CD4-positive, alpha-beta memory T cell (primary cell): ENCODE results near the gene SKI. TPM values are rescaled to one million over a fixed set of nuclear protein-coding genes. Genes with fewer than 3 reads are reported as not detected.

Source experiments
- CTCF ChIA-PET: fragments of 350-600 bp; sonication (Branson Sonifier 250); formaldehyde crosslinking; loops from one replicate; lab custom pipeline; 2021; ENCODE audit warnings: inconsistent platforms; ENCODE audit not compliant: partially characterized antibody; lab: Charles Lee
- POLR2A ChIA-PET: fragments of 350-600 bp; sonication (Branson Sonifier 250); formaldehyde crosslinking; loops from one replicate; lab custom pipeline; 2021; ENCODE audit not compliant: partially characterized antibody; lab: Charles Lee
- DNase-seq, 5 donors: peaks; one replicate each; pipeline versions ENCODE4 v3.0.0 to v3.0.0-alpha.2; 2020 to 2022; ENCODE audit warnings: mixed read lengths in 1 of 5
- H3K27ac ChIP-seq: one replicate; pipeline ENCODE4 v1.7.0; 2013; ENCODE audit warnings: low read depth, low read length
- H3K27me3 ChIP-seq: 2 replicates; pipeline ENCODE4 v1.7.0; 2013; ENCODE audit warnings: mild to moderate bottlenecking, low read length, moderate library complexity; ENCODE audit not compliant: insufficient read depth
- H3K36me3 ChIP-seq: 2 replicates; pipeline ENCODE4 v1.7.0; 2013; ENCODE audit warnings: mild to moderate bottlenecking, low read length, moderate library complexity; ENCODE audit not compliant: insufficient read depth
- H3K4me1 ChIP-seq: 2 replicates; pipeline ENCODE4 v1.7.0; 2013; ENCODE audit warnings: mild to moderate bottlenecking, low read length, moderate library complexity; ENCODE audit not compliant: insufficient read depth
- H3K4me3 ChIP-seq, 2 donors: one replicate each; pipeline ENCODE4 v1.7.0; 2013; ENCODE audit warnings: low read length in 2 of 2, mild to moderate bottlenecking in 1 of 2
- H3K9me3 ChIP-seq, 2 donors: one replicate each; pipeline ENCODE4 v1.7.0; 2013; ENCODE audit warnings: low read length in 2 of 2, control low read depth in 1 of 2; ENCODE audit not compliant: control insufficient read depth in 1 of 2
- H3K27ac Mint-ChIP-seq, 7 donors: one replicate each; pipeline ENCODE4 v1.8.0; 2020 to 2021; ENCODE audit warnings: mixed read lengths in 7 of 7, mild to moderate bottlenecking in 6 of 7, inconsistent platforms in 3 of 7, moderate library complexity in 3 of 7
- H3K27me3 Mint-ChIP-seq, 2 donors: one replicate each; pipeline ENCODE4 v1.8.0; 2020 to 2021; ENCODE audit warnings: mixed read lengths in 2 of 2
- H3K36me3 Mint-ChIP-seq, 2 donors: one replicate each; pipeline ENCODE4 v1.8.0; 2020 to 2021; ENCODE audit warnings: mixed read lengths in 2 of 2, inconsistent platforms in 1 of 2, mild to moderate bottlenecking in 1 of 2
- H3K4me1 Mint-ChIP-seq, 4 donors: one replicate each; pipeline ENCODE4 v1.8.0; 2020 to 2021; ENCODE audit warnings: mixed read lengths in 4 of 4, mild to moderate bottlenecking in 1 of 4
- H3K4me3 Mint-ChIP-seq, 8 donors: one replicate each; pipeline ENCODE4 v1.8.0; 2020 to 2021; ENCODE audit warnings: mixed read lengths in 8 of 8, mild to moderate bottlenecking in 7 of 8, moderate library complexity in 6 of 8, inconsistent platforms in 3 of 8
- H3K9me3 Mint-ChIP-seq, 8 donors: one replicate each; pipeline ENCODE4 v1.8.0; 2020 to 2021; ENCODE audit warnings: mixed read lengths in 8 of 8, mild to moderate bottlenecking in 5 of 8, inconsistent platforms in 3 of 8, moderate library complexity in 1 of 8
- intact Hi-C: fragments of 100-400 bp; cut with micrococcal nuclease; formaldehyde crosslinking; loops from one replicate; pipeline ENCODE4 v1.15.1; 2023
- polyA plus RNA-seq, 2 donors: library from polyadenylated mRNA; unstranded; fragments of 300-500 nt; fragmentation: Illumina TruSeq; gene quantifications; one replicate each; pipeline ENCODE4 v1.2.3, GENCODE V29; 2021
- total RNA-seq, 2 experiments: library from RNA; stranded (reverse); gene quantifications; one replicate each; pipeline ENCODE4 v1.2.3, GENCODE V29; 2021

SKI gene
- total and polyA plus RNA-seq, 4 experiments from 2014 or later, result 0.08 to 104 (median 48.5) TPM

- ChIA-PET CTCF (interaction anchor here (1.1 kb wide), 1 partner anchor 56 kb away, joined by 4 read pairs; no protein-coding TSS in a partner anchor), POLR2A (interaction anchor here (0.7 to 5.1 kb wide), 6 partner anchors 10 to 95 kb away, joined by 4 to 71 read pairs (median 11); partner anchors contain the start of genes FAAP20 and SKI)
- H3K4me1 ChIP-seq, result peaks cover 85% of the 10 kb centered on the region
- H3K9me3 Mint-ChIP-seq, result peaks cover 0 to 2% (median 0%) of the 10 kb centered on the region in 8 donors
- no peak for DNase-seq
- H3K27me3 Mint-ChIP-seq, result no peaks in the 10 kb centered on the region
- H3K4me1 Mint-ChIP-seq, result peaks cover 33 to 91% (median 71%) of the 10 kb centered on the region in 4 donors
- no peaks in the 10 kb centered on the region for H3K36me3 ChIP-seq
- H3K27ac ChIP-seq, result peak overlapping the region; percentile 73
- H3K36me3 Mint-ChIP-seq, result peaks cover 3 to 11% of the 10 kb centered on the region in 2 donors
- intact Hi-C loops, result loop anchor here (1.0 to 2.0 kb wide), 3 partner anchors 11 to 59 kb away; no protein-coding TSS in a partner anchor
- H3K27me3 ChIP-seq, result no peaks in the 10 kb centered on the region
- H3K27ac Mint-ChIP-seq, result peak overlapping the region; percentile 92 to 99 (median 98)
- peak overlapping the region; percentile 86 to 95 (median 88) for H3K4me3 Mint-ChIP-seq
- no peaks in the 10 kb centered on the region for H3K9me3 ChIP-seq
- peak overlapping the region; percentile 32 to 69 for H3K4me3 ChIP-seq
Observed at GRCh38 chr1:2290171-2290578, 62.1 kb downstream of the SKI start.

GRCh38 chr1:2290595-2291510 lies 62.7 kb downstream of the SKI start:
- Mint-ChIP-seq H3K27me3 (no peaks in the 10 kb centered on the region), H3K9me3 (peaks cover 0 to 2% (median 0%) of the 10 kb centered on the region in 8 donors), H3K4me3 (peak overlapping the region; percentile 86 to 95 (median 88)), H3K36me3 (peaks cover 3 to 14% of the 10 kb centered on the region in 2 donors), H3K27ac (peak overlapping the region; percentile 92 to 99 (median 98)), H3K4me1 (peaks cover 39 to 97% (median 78%) of the 10 kb centered on the region in 4 donors)
- intact Hi-C loops, result loop anchor here (1.0 to 2.0 kb wide), 3 partner anchors 10 to 60 kb away; no protein-coding TSS in a partner anchor
- ChIA-PET POLR2A (interaction anchor here (0.7 to 5.1 kb wide), 7 partner anchors 9 to 96 kb away, joined by 3 to 71 read pairs (median 6); partner anchors contain the start of genes FAAP20 and SKI), CTCF (interaction anchor here (1.1 to 2.0 kb wide), 4 partner anchors 56 to 96 kb away, joined by 3 to 9 read pairs (median 4); partner anchors contain the start of gene FAAP20)
- DNase-seq, result peak; percentile 73 to 91 (median 79)
- no peaks in the 10 kb centered on the region for H3K9me3 ChIP-seq
- no peaks in the 10 kb centered on the region for H3K27me3 ChIP-seq
- H3K4me1 ChIP-seq, result peaks cover 91% of the 10 kb centered on the region
- peak overlapping the region; percentile 32 to 69 for H3K4me3 ChIP-seq
- H3K36me3 ChIP-seq, result no peaks in the 10 kb centered on the region
- peak overlapping the region; percentile 73 for H3K27ac ChIP-seq

GRCh38 chr1:2291577-2291976 lies 63.5 kb downstream of the SKI start:
- Mint-ChIP-seq H3K27ac (peak overlapping the region; percentile 89 to 99 (median 96)), H3K36me3 (peaks cover 3 to 19% of the 10 kb centered on the region in 2 donors), H3K4me1 (peaks cover 42 to 98% (median 79%) of the 10 kb centered on the region in 4 donors), H3K27me3 (no peaks in the 10 kb centered on the region), H3K4me3 (peak overlapping the region in 7 of 8 donors; percentile 51 to 95 (median 65)), H3K9me3 (peaks cover 0 to 2% (median 0%) of the 10 kb centered on the region in 8 donors)
- no peaks in the 10 kb centered on the region for H3K9me3 ChIP-seq
- peak overlapping the region; percentile 73 for H3K27ac ChIP-seq
- DNase-seq, result no peak
- no peaks in the 10 kb centered on the region for H3K27me3 ChIP-seq
- H3K4me1 ChIP-seq, result peaks cover 96% of the 10 kb centered on the region
- no peaks in the 10 kb centered on the region for H3K36me3 ChIP-seq
- intact Hi-C loops, result loop anchor here (2.0 kb wide), 2 partner anchors 35 to 61 kb away; no protein-coding TSS in a partner anchor
- no peak overlapping the region for H3K4me3 ChIP-seq
- ChIA-PET CTCF (interaction anchor here (1.5 to 2.0 kb wide), 3 partner anchors 62 to 97 kb away, joined by 3 to 9 read pairs (median 3); partner anchors contain the start of gene FAAP20), POLR2A (interaction anchor here (0.7 to 5.1 kb wide), 7 partner anchors 9 to 91 kb away, joined by 3 to 71 read pairs (median 6); partner anchors contain the start of gene SKI)

GRCh38 chr1:2292725-2293450 lies 64.8 kb downstream of the SKI start:
- intact Hi-C loops, result no loop called here
- H3K9me3 Mint-ChIP-seq, result peaks cover 0 to 2% (median 0%) of the 10 kb centered on the region in 8 donors

GRCh38 chr1:2294033-2294724 lies 66.1 kb downstream of the SKI start:
- no peaks in the 10 kb centered on the region for H3K27me3 ChIP-seq
- no peaks in the 10 kb centered on the region for H3K9me3 ChIP-seq
- peak overlapping the region; percentile 6 for H3K27ac ChIP-seq
- peaks cover 40 to 100% (median 78%) of the 10 kb centered on the region in 4 donors for H3K4me1 Mint-ChIP-seq
- H3K36me3 Mint-ChIP-seq, result peaks cover 0 to 26% of the 10 kb centered on the region in 2 donors
- H3K9me3 Mint-ChIP-seq, result peaks cover 0 to 2% (median 0%) of the 10 kb centered on the region in 8 donors
- no peaks in the 10 kb centered on the region for H3K27me3 Mint-ChIP-seq
- H3K27ac Mint-ChIP-seq, result peak overlapping the region; percentile 27 to 99 (median 65)
- no peak overlapping the region for H3K4me3 ChIP-seq
- H3K36me3 ChIP-seq, result no peaks in the 10 kb centered on the region
- peak overlapping the region in 3 of 8 donors; percentile 17 to 54 (median 25) for H3K4me3 Mint-ChIP-seq
- intact Hi-C loops, result no loop called here
- H3K4me1 ChIP-seq, result peaks cover 99% of the 10 kb centered on the region
- DNase-seq, result no peak
- ChIA-PET POLR2A (no interaction called here), CTCF (no interaction called here)

More at GRCh38 chr1:2292725-2293450, 64.8 kb downstream of the SKI start:
- Histone ChIP-seq H3K9me3 (no peaks in the 10 kb centered on the region), H3K36me3 (no peaks in the 10 kb centered on the region), H3K4me3 (no peak overlapping the region), H3K27me3 (no peaks in the 10 kb centered on the region), H3K27ac (no peak overlapping the region), H3K4me1 (peaks cover 99% of the 10 kb centered on the region)
- Mint-ChIP-seq H3K4me1 (peaks cover 41 to 100% (median 79%) of the 10 kb centered on the region in 4 donors), H3K36me3 (peaks cover 0 to 21% of the 10 kb centered on the region in 2 donors), H3K27ac (peak overlapping the region in 6 of 7 donors; percentile 52 to 99 (median 77)), H3K4me3 (peak overlapping the region in 1 of 8 donors; percentile 26), H3K27me3 (no peaks in the 10 kb centered on the region)
- ChIA-PET POLR2A (interaction anchor here (0.8 to 5.1 kb wide), 3 partner anchors 7 to 62 kb away, joined by 3 to 71 read pairs (median 37); partner anchors contain the start of gene SKI), CTCF (no interaction called here)
- DNase-seq, result no peak

- Histone ChIP-seq H3K36me3 (no peaks in the 10 kb centered on the region), H3K27me3 (no peaks in the 10 kb centered on the region), H3K9me3 (no peaks in the 10 kb centered on the region), H3K27ac (peak overlapping the region; percentile 6), H3K4me1 (peaks cover 99% of the 10 kb centered on the region), H3K4me3 (no peak overlapping the region)
- intact Hi-C loops, result no loop called here
- peaks cover 0 to 26% of the 10 kb centered on the region in 2 donors for H3K36me3 Mint-ChIP-seq
- peaks cover 40 to 100% (median 79%) of the 10 kb centered on the region in 4 donors for H3K4me1 Mint-ChIP-seq
- no peak for DNase-seq
- no peaks in the 10 kb centered on the region for H3K27me3 Mint-ChIP-seq
- H3K27ac Mint-ChIP-seq, result peak overlapping the region in 5 of 7 donors; percentile 29 to 99 (median 43)
- H3K4me3 Mint-ChIP-seq, result no peak overlapping the region
- ChIA-PET POLR2A (no interaction called here), CTCF (no interaction called here)
- H3K9me3 Mint-ChIP-seq, result peaks cover 0 to 2% (median 0%) of the 10 kb centered on the region in 8 donors
Observed at GRCh38 chr1:2294725-2295078, 66.6 kb downstream of the SKI start.
